OCI-LY1 (cell line): ENCODE data around the gene ZFYVE16.
"Not testable (repeated sequence)": the region's sequence is repeated elsewhere in the genome, so short reads cannot be mapped to it uniquely, and the experiment has no call there.

Source experiments
- H2AFZ ChIP-seq: fragments of 200-600 bp; sonication (generic), shearing (Covaris generic); 2 replicates; pipeline ENCODE4 v1.6.0; 2014; ENCODE audit warnings: antibody characterized with exemption, mild to moderate bottlenecking, low read length
- H3F3A ChIP-seq: fragments of 200-600 bp; sonication (generic), shearing (Covaris generic); 2 replicates; pipeline ENCODE4 v1.6.0; 2014; ENCODE audit warnings: mild to moderate bottlenecking, antibody characterized with exemption, low read length, moderate library complexity; ENCODE audit not compliant: insufficient read depth
- H3K27ac ChIP-seq: fragments of 200-600 bp; sonication (generic); 2 replicates; pipeline ENCODE4 v1.5.1; 2014; ENCODE audit warnings: low read length, mixed run types, mild to moderate bottlenecking, low read depth; ENCODE audit not compliant: poor library complexity, severe bottlenecking
- H3K27me3 ChIP-seq: fragments of 200-600 bp; sonication (generic); 2 replicates; pipeline ENCODE4 v1.6.0; 2014; ENCODE audit warnings: antibody characterized with exemption, mild to moderate bottlenecking, low read length, moderate library complexity; ENCODE audit not compliant: insufficient read depth
- H3K36me3 ChIP-seq: fragments of 200-600 bp; sonication (generic); 2 replicates; pipeline ENCODE4 v1.6.1; 2014; ENCODE audit warnings: mild to moderate bottlenecking, antibody characterized with exemption, low read length, moderate library complexity, mixed read lengths; ENCODE audit not compliant: insufficient read depth
- H3K4me1 ChIP-seq: fragments of 200-600 bp; sonication (generic); 2 replicates; pipeline ENCODE4 v1.5.1; 2014; ENCODE audit warnings: mild to moderate bottlenecking, low read length, moderate library complexity; ENCODE audit not compliant: insufficient read depth, severe bottlenecking
- H3K4me2 ChIP-seq: fragments of 200-600 bp; sonication (generic), shearing (Covaris generic); 2 replicates; pipeline ENCODE4 v1.6.1; 2014; ENCODE audit warnings: low read length
- H3K4me3 ChIP-seq: fragments of 200-600 bp; sonication (generic); 2 replicates; pipeline ENCODE4 v1.5.1; 2014; ENCODE audit warnings: low read length, low read depth, mild to moderate bottlenecking, mixed read lengths; ENCODE audit not compliant: poor library complexity, severe bottlenecking
- H3K79me2 ChIP-seq: fragments of 200-600 bp; shearing (Covaris generic); 2 replicates; pipeline ENCODE4 v1.6.1; 2016; ENCODE audit warnings: mixed run types, low read length, mixed read lengths; ENCODE audit not compliant: insufficient read depth
- H3K9ac ChIP-seq: fragments of 200-600 bp; sonication (generic), shearing (Covaris generic); 2 replicates; pipeline ENCODE4 v1.6.1; 2014; ENCODE audit warnings: mild to moderate bottlenecking, low read length, mixed read lengths
- H3K9me2 ChIP-seq: fragments of 200-600 bp; sonication (generic), shearing (Covaris generic); 2 replicates; pipeline ENCODE4 v1.6.1; 2014; ENCODE audit warnings: low read depth, mild to moderate bottlenecking, low read length, mixed read lengths
- H3K9me3 ChIP-seq: fragments of 200-600 bp; shearing (Covaris generic); 2 replicates; pipeline ENCODE4 v1.6.1; 2014; ENCODE audit warnings: low read length, mixed read lengths
- H4K20me1 ChIP-seq: fragments of 200-600 bp; sonication (generic), shearing (Covaris generic); 2 replicates; pipeline ENCODE4 v1.6.0; 2016; ENCODE audit warnings: mild to moderate bottlenecking, low read length; ENCODE audit not compliant: insufficient read depth
- CTCF ChIP-seq: fragments of 200-600 bp; sonication (generic), shearing (Covaris generic); IDR thresholded peaks from 2 replicates; pipeline ENCODE4 v1.5.1; 2017; ENCODE audit warnings: mild to moderate bottlenecking, antibody characterized with exemption, low read length, moderate library complexity, mixed read lengths
- EZH2 ChIP-seq: fragments of 200-600 bp; sonication (generic), shearing (Covaris generic); IDR thresholded peaks from 2 replicates; pipeline ENCODE4 v1.8.0; 2017; ENCODE audit warnings: borderline replicate concordance, mixed run types, mild to moderate bottlenecking, antibody characterized with exemption, low read length, moderate library complexity, mixed read lengths

The ZFYVE16 gene

DNA sequence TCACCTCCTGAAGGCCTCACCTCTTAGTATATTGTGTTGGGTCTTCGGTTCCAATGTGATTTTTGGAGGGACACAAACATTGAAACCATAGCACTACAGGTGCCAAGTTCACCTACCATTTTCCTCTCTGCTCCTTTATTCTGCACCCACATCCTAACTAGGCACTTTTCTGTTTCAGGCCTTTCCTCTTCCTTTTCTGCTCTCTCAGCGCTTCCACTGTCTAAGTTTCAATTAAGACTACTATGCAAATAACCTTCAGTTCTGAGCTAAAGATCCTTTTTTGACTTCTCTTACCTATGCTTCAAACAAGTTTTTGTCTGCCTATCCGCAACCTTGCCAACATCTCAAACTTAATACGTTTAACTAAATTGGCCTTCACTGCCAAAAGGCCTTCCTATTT is 25.4 kb upstream of the ZFYVE16 start:
- no peak overlapping the region for H3K9ac ChIP-seq
- H3K27me3 ChIP-seq, result no peaks in the 10 kb centered on the region
- no peaks in the 10 kb centered on the region for H3K9me2 ChIP-seq
- TF ChIP-seq CTCF (no peak), EZH2 (no peak)
- H3K79me2 ChIP-seq, result no peaks in the 10 kb centered on the region
- no peak overlapping the region for H3K4me2 ChIP-seq
- no peaks in the 10 kb centered on the region for H4K20me1 ChIP-seq
- no peaks in the 10 kb centered on the region for H3K9me3 ChIP-seq
- H3K4me3 ChIP-seq, result no peak overlapping the region
- no peaks in the 10 kb centered on the region for H3K36me3 ChIP-seq
- no peaks in the 10 kb centered on the region for H3F3A ChIP-seq
- H3K4me1 ChIP-seq, result no peaks in the 10 kb centered on the region
- no peak overlapping the region for H2AFZ ChIP-seq
- H3K27ac ChIP-seq, result no peak overlapping the region

DNA sequence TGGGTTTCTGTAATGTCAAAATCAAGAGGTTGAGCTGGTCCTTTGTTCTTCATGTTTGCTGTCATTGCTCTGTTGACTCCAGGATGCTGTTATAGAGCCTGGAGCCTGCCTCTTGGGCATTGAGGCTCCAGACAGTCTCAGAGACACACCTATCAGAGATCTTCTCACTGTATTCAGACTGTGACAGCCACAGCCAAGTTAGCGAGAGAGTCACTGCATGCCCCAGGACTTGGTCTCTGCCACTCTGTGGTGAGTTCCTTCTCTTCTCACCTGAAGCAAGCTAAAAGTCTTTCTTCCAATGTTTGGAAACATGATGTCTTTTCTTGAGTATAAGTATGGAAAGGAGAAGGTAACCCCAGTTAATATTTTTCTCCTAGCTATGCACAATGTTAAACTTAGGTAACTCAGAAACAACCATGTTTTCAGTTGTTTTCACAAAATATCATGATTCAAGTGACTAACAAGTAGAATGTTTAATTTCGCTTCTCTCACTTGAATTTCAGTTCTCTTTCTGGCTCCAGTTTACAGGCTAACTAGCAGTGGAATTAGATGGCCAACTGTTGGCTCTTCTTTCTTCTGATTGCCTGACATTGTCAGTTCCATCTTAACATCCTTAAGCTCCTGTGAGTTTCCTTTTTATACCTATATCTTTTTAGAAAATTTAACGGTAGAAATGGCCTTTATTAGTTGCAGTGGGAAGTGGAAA is 20.6 kb upstream of the ZFYVE16 start:
- H3K27ac ChIP-seq, result no peak overlapping the region
- no peaks in the 10 kb centered on the region for H3K36me3 ChIP-seq
- H3K4me2 ChIP-seq, result no peak overlapping the region
- no peaks in the 10 kb centered on the region for H4K20me1 ChIP-seq
- H3K9me2 ChIP-seq, result no peaks in the 10 kb centered on the region
- no peak for TF ChIP-seq CTCF
- no peak for TF ChIP-seq EZH2
- H3K9me3 ChIP-seq, result no peaks in the 10 kb centered on the region
- no peak overlapping the region for H3K9ac ChIP-seq
- no peaks in the 10 kb centered on the region for H3F3A ChIP-seq
- no peak overlapping the region for H2AFZ ChIP-seq
- H3K4me3 ChIP-seq, result no peak overlapping the region
- no peaks in the 10 kb centered on the region for H3K27me3 ChIP-seq
- H3K79me2 ChIP-seq, result no peaks in the 10 kb centered on the region
- H3K4me1 ChIP-seq, result no peaks in the 10 kb centered on the region

- no peak overlapping the region for H2AFZ ChIP-seq
- no peak overlapping the region for H3K9ac ChIP-seq
- no peaks in the 10 kb centered on the region for H3K9me2 ChIP-seq
- no peaks in the 10 kb centered on the region for H3K36me3 ChIP-seq
- H3K4me2 ChIP-seq, result no peak overlapping the region; the same call in 1 of the 2 replicates
- H4K20me1 ChIP-seq, result no peaks in the 10 kb centered on the region
- no peak overlapping the region for H3K4me3 ChIP-seq
- TF ChIP-seq CTCF, result no peak
- no peak for TF ChIP-seq EZH2
- no peaks in the 10 kb centered on the region for H3K79me2 ChIP-seq
- H3K9me3 ChIP-seq, result no peaks in the 10 kb centered on the region
- no peak overlapping the region for H3K27ac ChIP-seq
- H3K4me1 ChIP-seq, result no peaks in the 10 kb centered on the region
- H3K27me3 ChIP-seq, result no peaks in the 10 kb centered on the region
- no peaks in the 10 kb centered on the region for H3F3A ChIP-seq
Observed at GRCh38 chr5:80389580-80389979, 18.3 kb upstream of the ZFYVE16 start.

- H3K9ac ChIP-seq, H3K4me1 ChIP-seq, H3K27ac ChIP-seq, H3K27me3 ChIP-seq, H3F3A ChIP-seq, H3K36me3 ChIP-seq, H3K9me2 ChIP-seq, H2AFZ ChIP-seq, H3K4me3 ChIP-seq, H3K9me3 ChIP-seq, H3K4me2 ChIP-seq, H3K79me2 ChIP-seq, H4K20me1 ChIP-seq: not testable (repeated sequence)
Observed at GRCh38 chr5:80390413-80390812, 17.5 kb upstream of the ZFYVE16 start.

- H3K4me3 ChIP-seq, H3K4me1 ChIP-seq, H3K9me2 ChIP-seq, H3K27ac ChIP-seq, H3K9ac ChIP-seq, H3K27me3 ChIP-seq, H3K79me2 ChIP-seq, H3F3A ChIP-seq, H3K36me3 ChIP-seq, H4K20me1 ChIP-seq, H3K4me2 ChIP-seq, H3K9me3 ChIP-seq, H2AFZ ChIP-seq: not testable (repeated sequence)
Observed at GRCh38 chr5:80391267-80391666, 16.6 kb upstream of the ZFYVE16 start.
